Mesenchymal stem cell (in vitro differentiated cells and primary cell): ENCODE results near the gene CDKL2. TPM values are rescaled to one million over a fixed set of nuclear protein-coding genes. Genes with fewer than 3 reads are reported as not detected.
A peak's percentile ranks its signal among the peaks of the same experiment; 100 is the strongest.

Experiments used
- DNase-seq: peaks from one replicate; pipeline ENCODE4 v3.0.0-alpha.2; 2013
- H2AFZ ChIP-seq: one replicate; pipeline ENCODE4 v1.6.1; 2013; ENCODE audit warnings: low read depth, mild to moderate bottlenecking, control low read depth, inconsistent platforms, low read length, moderate library complexity
- H2AK5ac ChIP-seq: 2 replicates; pipeline ENCODE4 v1.6.1; 2013; ENCODE audit warnings: low read length, moderate library complexity, mild to moderate bottlenecking, inconsistent platforms; ENCODE audit not compliant: severe bottlenecking
- H2BK120ac ChIP-seq: one replicate; pipeline ENCODE4 v1.6.1; 2013; ENCODE audit warnings: low read depth, mild to moderate bottlenecking, inconsistent platforms, low read length, moderate library complexity
- H2BK12ac ChIP-seq, 2 experiments: one replicate each; pipeline ENCODE4 v1.6.1; 2013; ENCODE audit warnings: inconsistent platforms in 2 of 2, low read length in 2 of 2, mild to moderate bottlenecking in 2 of 2, moderate library complexity in 2 of 2, control low read depth in 1 of 2
- H2BK15ac ChIP-seq: one replicate; pipeline ENCODE4 v1.6.1; 2013; ENCODE audit warnings: mild to moderate bottlenecking, low read depth, inconsistent platforms; ENCODE audit not compliant: poor library complexity, severe bottlenecking
- H2BK5ac ChIP-seq: 2 replicates; pipeline ENCODE4 v1.6.1; 2013; ENCODE audit warnings: low read depth, mild to moderate bottlenecking, low read length, control low read depth, inconsistent platforms; ENCODE audit not compliant: poor library complexity, severe bottlenecking
- H3K14ac ChIP-seq, 2 experiments: one replicate each; pipeline ENCODE4 v1.6.1; 2013; ENCODE audit warnings: inconsistent platforms in 2 of 2, low read length in 2 of 2, control low read depth in 1 of 2, mild to moderate bottlenecking in 1 of 2, moderate library complexity in 1 of 2
- H3K18ac ChIP-seq, 2 experiments: one replicate each; pipeline ENCODE4 v1.6.1; 2013; ENCODE audit warnings: inconsistent platforms in 2 of 2, low read length in 2 of 2, control low read depth in 1 of 2, low read depth in 1 of 2, mild to moderate bottlenecking in 1 of 2
- H3K23ac ChIP-seq, 2 experiments: one replicate each; pipeline ENCODE4 v1.6.1; 2013; ENCODE audit warnings: inconsistent platforms in 2 of 2, low read length in 2 of 2, mild to moderate bottlenecking in 2 of 2, moderate library complexity in 2 of 2, control low read depth in 1 of 2
- H3K27ac ChIP-seq: 2 replicates; pipeline ENCODE4 v1.5.1; 2013; ENCODE audit warnings: mild to moderate bottlenecking, moderate library complexity, low read length, control low read depth, inconsistent platforms; ENCODE audit not compliant: poor library complexity, severe bottlenecking
- H3K27me3 ChIP-seq, 2 experiments: 2 replicates each; pipeline versions ENCODE4 v1.6.1 to v1.7.0; 2013; ENCODE audit warnings: low read length in 2 of 2, mild to moderate bottlenecking in 2 of 2, moderate library complexity in 2 of 2, control low read depth in 1 of 2, inconsistent platforms in 1 of 2; ENCODE audit not compliant: control insufficient read depth in 1 of 2, insufficient read depth in 1 of 2
- H3K36me3 ChIP-seq, 2 experiments: 2 replicates each; pipeline versions ENCODE4 v1.6.1 to v1.7.0; 2013; ENCODE audit warnings: low read length in 2 of 2, control low read depth in 1 of 2, inconsistent platforms in 1 of 2, low read depth in 1 of 2, mild to moderate bottlenecking in 1 of 2; ENCODE audit not compliant: insufficient read depth in 2 of 2, control insufficient read depth in 1 of 2
- H3K4ac ChIP-seq, 2 experiments: one replicate each; pipeline ENCODE4 v1.6.1; 2013; ENCODE audit warnings: inconsistent platforms in 2 of 2, low read length in 2 of 2, mild to moderate bottlenecking in 2 of 2, moderate library complexity in 2 of 2, control low read depth in 1 of 2, low read depth in 1 of 2
- H3K4me1 ChIP-seq: 2 replicates; pipeline ENCODE4 v1.6.1; 2013; ENCODE audit warnings: low read depth, low read length, control low read depth; ENCODE audit not compliant: control insufficient read depth, insufficient read depth
- H3K4me2 ChIP-seq: 2 replicates; pipeline ENCODE4 v1.6.1; 2013; ENCODE audit warnings: low read length, mild to moderate bottlenecking, inconsistent platforms; ENCODE audit not compliant: poor library complexity, severe bottlenecking
- H3K4me3 ChIP-seq, 2 experiments: 2 replicates each; pipeline versions ENCODE4 v1.5.1 to v1.7.0; 2013; ENCODE audit warnings: low read length in 2 of 2, mild to moderate bottlenecking in 2 of 2, control low read depth in 1 of 2, low read depth in 1 of 2; ENCODE audit not compliant: insufficient read depth in 1 of 2
- H3K79me1 ChIP-seq: replicated peaks from 2 replicates; pipeline ENCODE4 v1.6.1; 2013; ENCODE audit warnings: mild to moderate bottlenecking, control low read depth, low read length, inconsistent platforms; ENCODE audit not compliant: poor library complexity, severe bottlenecking
- H3K9ac ChIP-seq: 2 replicates; pipeline ENCODE4 v1.7.0; 2013; ENCODE audit warnings: mild to moderate bottlenecking, low read length, moderate library complexity
- H3K9me3 ChIP-seq: 2 replicates; pipeline ENCODE4 v1.7.0; 2013; ENCODE audit warnings: mild to moderate bottlenecking, low read length; ENCODE audit not compliant: control insufficient read depth
- H4K8ac ChIP-seq: one replicate; pipeline ENCODE4 v1.6.1; 2013; ENCODE audit warnings: inconsistent platforms, mild to moderate bottlenecking, low read length, moderate library complexity
- H4K91ac ChIP-seq: one replicate; pipeline ENCODE4 v1.6.1; 2013; ENCODE audit warnings: mild to moderate bottlenecking, low read length, inconsistent platforms
- WGBS: methylation state at CpG from one replicate; pipeline ENCODE4 v1.1.7; 2013; ENCODE audit warnings: mixed read lengths; 5-methylcytosine and 5-hydroxymethylcytosine counted together
- polyA plus RNA-seq, 2 experiments: library from polyadenylated mRNA; stranded (reverse); fragments of 200-250 nt; gene quantifications; one replicate each; pipeline ENCODE4 v1.2.3, GENCODE V29; 2013

CDKL2 gene
- polyA plus RNA-seq (2013, experiment 1 of 2): 1.6 TPM
- polyA plus RNA-seq (2013, experiment 2 of 2): 1.5 TPM

DNA sequence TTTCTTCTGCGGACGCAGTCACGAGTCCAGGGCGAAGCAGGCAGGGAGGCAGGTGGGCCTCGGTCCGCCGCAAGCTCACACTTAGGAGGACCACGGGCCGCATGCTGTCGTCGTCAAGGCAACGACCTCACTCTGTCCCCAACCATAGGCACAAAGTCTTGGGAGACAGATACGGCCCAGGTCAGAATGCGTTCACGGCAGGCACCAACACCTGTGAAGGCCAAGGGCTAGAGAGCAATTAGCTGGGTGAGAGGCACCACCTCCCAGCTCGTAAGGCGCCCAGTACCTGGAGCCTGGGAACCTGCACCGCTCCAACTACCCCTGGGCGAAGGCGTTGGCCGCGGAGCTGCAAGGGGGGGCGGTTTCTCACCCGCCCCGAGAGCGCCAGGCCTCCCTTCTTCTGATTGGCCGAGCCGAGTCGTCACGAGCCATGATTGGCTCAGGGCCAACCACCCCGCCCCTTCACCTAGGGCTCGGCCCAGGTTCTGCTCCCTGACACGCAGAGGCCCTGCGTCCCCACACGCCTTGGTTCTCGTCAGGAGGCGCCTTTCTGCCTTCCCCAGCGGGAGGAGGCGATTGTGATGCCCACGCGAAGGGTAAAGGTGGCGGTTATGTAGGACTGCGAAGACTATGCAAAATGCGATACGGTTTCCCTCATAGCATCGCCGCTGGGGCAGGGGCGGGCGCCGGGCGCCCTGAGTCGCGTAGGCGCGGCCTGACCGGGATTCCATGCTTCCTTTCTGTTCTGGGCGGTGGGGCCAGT, at the start of gene CDKL2:
TSS of gene CDKL2 (minus strand) at position 355 of the 763 bp plus-strand sequence. CDS start 4,540 bp downstream, outside the sequence.
- H2BK12ac ChIP-seq: peak within 1 kb of the TSS in 1 of 2 experiments; percentile 8
- 2% methylated on average over 51 of the region's 57 CpGs for WGBS
- H3K4ac ChIP-seq: peak within 1 kb of the TSS in 1 of 2 experiments; percentile 54

DNA sequence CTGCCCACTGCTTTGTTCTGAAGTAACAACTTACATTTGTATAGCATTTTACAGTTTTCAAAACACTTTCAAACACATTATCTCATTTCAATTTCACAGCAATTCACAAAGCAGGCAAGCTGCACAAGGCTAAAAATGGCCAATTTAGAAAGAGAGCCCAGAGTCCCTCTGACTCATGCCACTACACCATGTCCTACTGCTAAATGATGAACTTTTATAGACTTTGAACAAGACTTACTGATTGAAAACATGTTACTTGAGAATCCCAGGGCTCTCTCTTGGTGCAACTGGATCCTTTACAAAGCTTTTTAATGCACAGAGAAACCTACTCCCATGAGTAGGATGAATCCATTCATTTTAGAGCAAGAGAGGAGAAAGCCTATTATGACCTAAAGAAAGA, 48.6 kb upstream of the CDKL2 start:
- H2AFZ ChIP-seq: no peak overlapping the region
- no peak overlapping the region for H3K4me2 ChIP-seq
- no peak overlapping the region for H2BK15ac ChIP-seq
- H3K9ac ChIP-seq: no peak overlapping the region
- no peak for DNase-seq
- no peaks in the 10 kb centered on the region for H3K9me3 ChIP-seq
- no peak overlapping the region for H2BK5ac ChIP-seq
- no peak overlapping the region for H3K4ac ChIP-seq
- no peak overlapping the region for H4K91ac ChIP-seq
- H3K14ac ChIP-seq: no peak overlapping the region
- no peak overlapping the region for H4K8ac ChIP-seq
- no peak overlapping the region for H2BK12ac ChIP-seq
- H3K23ac ChIP-seq: no peak overlapping the region
- no peak overlapping the region for H2AK5ac ChIP-seq
- no peak overlapping the region for H2BK120ac ChIP-seq
- H3K27me3 ChIP-seq: no peaks in the 10 kb centered on the region
- no peaks in the 10 kb centered on the region for H3K36me3 ChIP-seq
- no peak overlapping the region for H3K27ac ChIP-seq
- peaks cover 12% of the 10 kb centered on the region for H3K79me1 ChIP-seq
- no peak overlapping the region for H3K4me3 ChIP-seq
- H3K18ac ChIP-seq: no peak overlapping the region
- no peaks in the 10 kb centered on the region for H3K4me1 ChIP-seq

More for the DNA sequence above, at the start of gene CDKL2:
- Histone ChIP-seq H3K4me3 (peak within 1 kb of the TSS; percentile 63 to 79), H3K4me2 (peak within 1 kb of the TSS; percentile 67), H3K79me1 (peaks cover 3% of the 10 kb centered on the region), H3K27me3 (no peaks in the 10 kb centered on the region), H3K36me3 (no peaks in the 10 kb centered on the region), H3K9ac (peak within 1 kb of the TSS; percentile 74), H2BK15ac (no peak within 1 kb of the TSS), H3K14ac (peak within 1 kb of the TSS in 1 of 2 experiments; percentile 39), H3K23ac (peak within 1 kb of the TSS in 1 of 2 experiments; percentile 47), H3K4me1 (peaks cover 10% of the 10 kb centered on the region), H4K8ac (peak within 1 kb of the TSS; percentile 60), H2AFZ (peak within 1 kb of the TSS; percentile 87), H3K18ac (peak within 1 kb of the TSS; percentile 7 to 50), H2BK120ac (no peak within 1 kb of the TSS), H3K9me3 (no peaks in the 10 kb centered on the region), H3K27ac (no peak within 1 kb of the TSS), H2BK5ac (no peak within 1 kb of the TSS), H2AK5ac (no peak within 1 kb of the TSS), H4K91ac (peak within 1 kb of the TSS; percentile 46)
- peak; percentile 78 for DNase-seq

DNA sequence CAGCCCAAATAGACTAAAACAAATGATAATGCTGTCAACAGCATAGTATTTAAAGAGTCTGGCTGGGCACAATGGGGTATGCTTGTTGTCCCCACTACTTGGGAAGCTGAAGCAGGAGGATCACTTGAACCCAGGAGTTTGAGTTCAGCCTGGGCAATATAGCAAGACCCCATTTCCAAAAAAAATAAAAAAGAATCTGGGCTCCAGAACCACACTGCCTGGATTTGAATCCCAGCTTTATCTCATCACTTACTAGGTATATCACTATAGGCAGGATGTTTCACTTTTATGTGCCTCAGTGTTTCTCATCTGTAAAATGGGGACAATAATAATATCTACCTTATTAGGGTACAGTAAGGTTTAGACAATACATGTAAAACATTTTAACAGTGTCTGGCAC, 48.1 kb upstream of the CDKL2 start:
- Histone ChIP-seq H2BK120ac (no peak overlapping the region), H4K8ac (no peak overlapping the region), H4K91ac (no peak overlapping the region), H3K4me2 (no peak overlapping the region), H3K27me3 (no peaks in the 10 kb centered on the region), H3K14ac (no peak overlapping the region), H3K4ac (no peak overlapping the region), H3K9me3 (no peaks in the 10 kb centered on the region), H3K36me3 (no peaks in the 10 kb centered on the region), H3K18ac (no peak overlapping the region), H3K23ac (no peak overlapping the region), H3K4me1 (no peaks in the 10 kb centered on the region), H3K9ac (no peak overlapping the region), H2AK5ac (no peak overlapping the region), H2BK15ac (no peak overlapping the region), H2BK12ac (no peak overlapping the region), H2BK5ac (no peak overlapping the region), H2AFZ (no peak overlapping the region), H3K27ac (no peak overlapping the region), H3K79me1 (peaks cover 12% of the 10 kb centered on the region), H3K4me3 (no peak overlapping the region)
- DNase-seq: no peak

DNA sequence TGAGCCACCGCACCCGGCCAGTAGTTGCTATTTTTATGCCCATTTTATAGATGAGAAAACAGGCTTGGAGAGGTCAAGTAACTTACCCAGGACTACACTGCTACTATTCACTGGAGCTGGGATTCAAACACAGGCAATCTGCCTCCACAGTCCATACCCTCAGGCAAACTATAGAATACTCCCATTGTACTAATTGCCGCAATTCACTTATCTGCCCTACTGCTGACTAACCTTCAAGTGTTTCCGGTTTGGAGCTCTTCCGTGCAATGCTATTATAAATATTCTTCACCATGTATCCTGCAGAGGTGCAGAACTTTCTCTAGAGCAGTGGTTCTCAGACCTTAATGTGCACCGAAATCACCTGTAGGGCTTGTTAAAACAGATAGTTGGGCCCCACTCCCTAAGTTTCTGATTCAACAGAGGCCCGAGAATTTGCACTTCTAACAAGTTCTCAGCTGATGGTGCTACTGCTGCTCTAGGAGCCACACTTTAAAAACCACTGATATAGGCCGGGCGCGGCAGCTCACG, 44.7 kb upstream of the CDKL2 start:
- no peaks in the 10 kb centered on the region for H3K36me3 ChIP-seq
- H3K14ac ChIP-seq: no peak overlapping the region
- no peak overlapping the region for H2AFZ ChIP-seq
- no peak overlapping the region for H2AK5ac ChIP-seq
- no peak overlapping the region for H4K91ac ChIP-seq
- no peak overlapping the region for H4K8ac ChIP-seq
- DNase-seq: peak; percentile 54
- no peak overlapping the region for H2BK12ac ChIP-seq
- no peak overlapping the region for H3K9ac ChIP-seq
- no peak overlapping the region for H3K18ac ChIP-seq
- H3K79me1 ChIP-seq: peaks cover 9% of the 10 kb centered on the region
- no peak overlapping the region for H2BK15ac ChIP-seq
- no peak overlapping the region for H3K4ac ChIP-seq
- no peaks in the 10 kb centered on the region for H3K4me1 ChIP-seq
- H2BK120ac ChIP-seq: no peak overlapping the region
- H2BK5ac ChIP-seq: no peak overlapping the region
- no peaks in the 10 kb centered on the region for H3K27me3 ChIP-seq
- H3K4me2 ChIP-seq: no peak overlapping the region
- no peak overlapping the region for H3K23ac ChIP-seq
- H3K27ac ChIP-seq: no peak overlapping the region
- WGBS: 91% methylated on average over 11 of the region's 11 CpGs
- H3K4me3 ChIP-seq: no peak overlapping the region
- H3K9me3 ChIP-seq: no peaks in the 10 kb centered on the region
